Endothelial cell of umbilical vein (primary cell): ENCODE results near the gene METRNL. TPM values are rescaled to one million over a fixed set of nuclear protein-coding genes. Genes with fewer than 3 reads are reported as not detected.

Experiments
- BruUV-seq: library from RNA; stranded (reverse); fragments of 400-500 nt; replicated peaks from 2 replicates; lab custom pipeline; 2021; lab: Mats Ljungman, UMichigan
- CTCF ChIA-PET: fragments of 300-600, 350-600 bp; sonication (Branson Sonifier 250); formaldehyde crosslinking; loops from one replicate; lab custom pipeline; 2021; ENCODE audit warnings: antibody characterized with exemption, inconsistent platforms; lab: Charles Lee
- POLR2A ChIA-PET: fragments of 300-600, 350-600 bp; sonication (Branson Sonifier 250); formaldehyde crosslinking; loops from one replicate; lab custom pipeline; 2021; ENCODE audit warnings: antibody characterized with exemption, inconsistent platforms; lab: Charles Lee
- DNase-seq: peaks from one replicate; pipeline ENCODE4 v3.0.0-alpha.2; 2011; ENCODE audit warnings: low read depth, low spot score
- FAIRE-seq: peaks from 2 replicates; lab custom pipeline; 2011; peaks lifted over from hg19 to GRCh38; lab: Jason Lieb, UNC
- H2AFZ ChIP-seq: 2 replicates; pipeline ENCODE4 v1.6.0; 2012; ENCODE audit warnings: low read depth, low read length, control low read depth, inconsistent platforms
- H3K27ac ChIP-seq: 2 replicates; pipeline ENCODE4 v1.5.1; 2011; ENCODE audit warnings: low read depth, mild to moderate bottlenecking, control low read depth, low read length, moderate library complexity; ENCODE audit not compliant: insufficient read depth
- H3K27me3 ChIP-seq, 2 experiments: 2 replicates each; pipeline versions ENCODE4 v1.6.0 to v1.6.1; 2011; ENCODE audit warnings: low read length in 2 of 2, mixed read lengths in 1 of 2; ENCODE audit not compliant: control insufficient read depth in 2 of 2, insufficient read depth in 2 of 2
- H3K36me3 ChIP-seq, 2 experiments: 2 replicates in 1 of 2; 3 replicates in 1 of 2; pipeline ENCODE4 v1.5.1; 2011; ENCODE audit warnings: low read length in 2 of 2, mild to moderate bottlenecking in 1 of 2, moderate library complexity in 1 of 2; ENCODE audit not compliant: control insufficient read depth in 2 of 2, insufficient read depth in 2 of 2; ENCODE audit errors: extremely low read depth in 1 of 2
- H3K4me1 ChIP-seq: 3 replicates; pipeline ENCODE4 v1.5.1; 2011; ENCODE audit warnings: mild to moderate bottlenecking, low read length; ENCODE audit not compliant: control insufficient read depth, insufficient read depth; ENCODE audit errors: extremely low read depth
- H3K4me2 ChIP-seq: 2 replicates; pipeline ENCODE4 v1.6.1; 2011; ENCODE audit warnings: low read length, control low read depth, mixed read lengths; ENCODE audit not compliant: insufficient read depth
- H3K4me3 ChIP-seq, 3 experiments: fragments of 200-600 bp in 1 of 3; sonication (generic), shearing (Covaris generic) in 1 of 3; replicated peaks in 1 of 3; 2 replicates each; pipeline ENCODE4 v1.5.1; 2011 to 2016; ENCODE audit warnings: control low read depth in 3 of 3, low read length in 3 of 3, mild to moderate bottlenecking in 2 of 3, inconsistent platforms in 1 of 3, low read depth in 1 of 3, moderate library complexity in 1 of 3; ENCODE audit not compliant: insufficient read depth in 1 of 3
- H3K79me2 ChIP-seq: 2 replicates; pipeline ENCODE4 v1.6.0; 2012; ENCODE audit warnings: low read length, inconsistent platforms; ENCODE audit not compliant: control insufficient read depth, insufficient read depth
- H3K9ac ChIP-seq: replicated peaks from 2 replicates; pipeline ENCODE3; 2011; ENCODE audit warnings: low read length, control low read depth; ENCODE audit not compliant: insufficient read depth; ENCODE audit errors: extremely low read depth
- H3K9me1 ChIP-seq: replicated peaks from 3 replicates; pipeline ENCODE4 v1.6.0; 2011; ENCODE audit warnings: mild to moderate bottlenecking, low read length; ENCODE audit not compliant: control insufficient read depth, insufficient read depth; ENCODE audit errors: extremely low read depth
- H3K9me3 ChIP-seq: replicated peaks from 2 replicates; pipeline ENCODE4 v1.5.1; 2012; ENCODE audit warnings: low read length, inconsistent platforms; ENCODE audit not compliant: control insufficient read depth, insufficient read depth
- H4K20me1 ChIP-seq: replicated peaks from 2 replicates; pipeline ENCODE3; 2011; ENCODE audit warnings: mild to moderate bottlenecking, low read length; ENCODE audit not compliant: control insufficient read depth, insufficient read depth; ENCODE audit errors: extremely low read depth
- CTCF ChIP-seq, 2 donors: IDR thresholded peaks; 1 replicate in 1 of 2; 2 replicates in 1 of 2; pipeline ENCODE4 v1.5.1; 2011; ENCODE audit warnings: low read length in 2 of 2, mild to moderate bottlenecking in 2 of 2, moderate library complexity in 2 of 2, control low read depth in 1 of 2, inconsistent platforms in 1 of 2, low read depth in 1 of 2; ENCODE audit not compliant: insufficient read depth in 1 of 2; ENCODE audit errors: extremely low read depth in 1 of 2
- EZH2 ChIP-seq: IDR thresholded peaks from 2 replicates; pipeline ENCODE4 v1.6.1; 2012; ENCODE audit warnings: borderline replicate concordance, low read depth, mild to moderate bottlenecking, moderate library complexity, low read length, inconsistent platforms; ENCODE audit not compliant: severe bottlenecking
- FOS ChIP-seq: IDR thresholded peaks from 2 replicates; pipeline ENCODE4 v1.6.1; 2011; ENCODE audit warnings: mild to moderate bottlenecking, low read length, moderate library complexity, borderline replicate concordance; ENCODE audit not compliant: insufficient read depth
- GATA2 ChIP-seq: IDR thresholded peaks from 2 replicates; pipeline ENCODE4 v1.7.0; 2011; ENCODE audit warnings: low read depth, mild to moderate bottlenecking, moderate library complexity, mixed read lengths, low read length; ENCODE audit not compliant: insufficient read length, insufficient read depth
- JUN ChIP-seq: IDR thresholded peaks from 2 replicates; pipeline ENCODE4 v1.6.1; 2011; ENCODE audit warnings: borderline replicate concordance, low read depth; ENCODE audit not compliant: insufficient read length, insufficient read depth
- MAX ChIP-seq: IDR thresholded peaks from 2 replicates; pipeline ENCODE4 v1.6.1; 2011; ENCODE audit not compliant: insufficient read depth, insufficient read length
- MYC ChIP-seq: IDR thresholded peaks from one replicate; pipeline ENCODE4 v1.6.1; 2011; ENCODE audit warnings: mild to moderate bottlenecking, low read depth, low read length
- POLR2A ChIP-seq: IDR thresholded peaks from 2 replicates; pipeline ENCODE4 v1.6.1; 2012; ENCODE audit warnings: low read depth, mild to moderate bottlenecking, control low read depth, low read length
- POLR2AphosphoS5 ChIP-seq: IDR thresholded peaks from 2 replicates; pipeline ENCODE4 v1.6.1; 2012; ENCODE audit warnings: low read depth, mild to moderate bottlenecking, control low read depth, low read length, moderate library complexity; ENCODE audit not compliant: insufficient read depth
- dilution Hi-C: fragments of 300-500 bp; cut with MboI; formaldehyde crosslinking; loops from one replicate; pipeline ENCODE4 v1.15.0; 2019; ENCODE audit warnings: low sequenced_read_pairs; ENCODE audit not compliant: extremely low pct_ligation_motif_present
- intact Hi-C: fragments of 100-400 bp; cut with micrococcal nuclease; formaldehyde crosslinking; loops from one replicate; pipeline ENCODE4 v1.10.0; 2022
- polyA plus RNA-seq, 4 experiments: library from polyadenylated mRNA; depleted of rRNA in 3 of 4; stranded (reverse) in 3 of 4; unstranded in 1 of 4; fragments of >200 nt; gene quantifications; 2 replicates each; pipeline versions ENCODE4 v1.2.1 to v1.2.3, GENCODE V29; 2011 to 2012; ENCODE audit warnings: missing spikeins in 1 of 4
- total RNA-seq: library from RNA; stranded (reverse); gene quantifications from 2 replicates; pipeline ENCODE4 v1.2.3, GENCODE V29; 2021

Gene METRNL
- total and polyA plus RNA-seq, 2 donors (not counting 3 experiments of a cell fraction or from before 2014, with no cell fraction given) = 29.5 to 54.4 TPM

- Histone ChIP-seq H3K27ac (no peak overlapping the region), H3K4me1 (no peaks in the 10 kb centered on the region), H2AFZ (no peak overlapping the region), H3K4me2 (no peak overlapping the region), H4K20me1 (no peaks in the 10 kb centered on the region), H3K79me2 (no peaks in the 10 kb centered on the region), H3K36me3 (no peaks in the 10 kb centered on the region), H3K9ac (no peak overlapping the region), H3K4me3 (no peak overlapping the region), H3K27me3 (no peaks in the 10 kb centered on the region), H3K9me3 (no peaks in the 10 kb centered on the region), H3K9me1 (no peaks in the 10 kb centered on the region)
- CTCF ChIA-PET = interaction anchor here (0.7 to 1.0 kb wide), 3 partner anchors 10 to 152 kb away, joined by 3 read pairs; no protein-coding TSS in a partner anchor
- no peak for TF ChIP-seq MYC
- TF ChIP-seq EZH2 = no peak
- no peak for TF ChIP-seq GATA2
- TF ChIP-seq JUN = no peak
- TF ChIP-seq POLR2A = no peak
- DNase-seq = no peak
- FAIRE-seq = no peak
- BruUV-seq = no TSS peak
- POLR2A ChIA-PET = no interaction called here
- intact Hi-C loops (no loop called here), dilution Hi-C loops (no loop called here)
Measured at GRCh38 chr17:83067071-83067717, 12.2 kb upstream of the METRNL start.

GRCh38 chr17:83067718-83068261 lies 11.6 kb upstream of the METRNL start:
- no peak for TF ChIP-seq POLR2AphosphoS5
- TF ChIP-seq POLR2A = no peak
- TF ChIP-seq GATA2 = no peak
- no peak for TF ChIP-seq EZH2
- no peak for TF ChIP-seq FOS
- no peak for TF ChIP-seq MAX
- no peak for TF ChIP-seq MYC
- no peak for TF ChIP-seq CTCF (IDR thresholded peaks at IDR 0.05; ENCODE audit: extremely low read depth in 1 of 2, insufficient read depth in 1 of 2, low read depth in 1 of 2, low read length in 2 of 2)
- TF ChIP-seq JUN = no peak
- H3K9me3 ChIP-seq = no peaks in the 10 kb centered on the region
- no peaks in the 10 kb centered on the region for H3K79me2 ChIP-seq
- ChIA-PET CTCF (interaction anchor here (0.7 to 1.0 kb wide), 3 partner anchors 9 to 153 kb away, joined by 3 read pairs; no protein-coding TSS in a partner anchor), POLR2A (no interaction called here)
- no peak overlapping the region for H2AFZ ChIP-seq
- no peak overlapping the region for H3K9ac ChIP-seq
- H4K20me1 ChIP-seq = no peaks in the 10 kb centered on the region
- DNase-seq (no peak), FAIRE-seq (no peak)
- no peaks in the 10 kb centered on the region for H3K9me1 ChIP-seq
- intact Hi-C loops = no loop called here
- no peaks in the 10 kb centered on the region for H3K4me1 ChIP-seq
- dilution Hi-C loops = no loop called here
- H3K36me3 ChIP-seq = no peaks in the 10 kb centered on the region
- no peaks in the 10 kb centered on the region for H3K27me3 ChIP-seq
- BruUV-seq = no TSS peak
- no peak overlapping the region for H3K27ac ChIP-seq
- H3K4me3 ChIP-seq = no peak overlapping the region
- no peak overlapping the region for H3K4me2 ChIP-seq
